ENCODE results near the gene SATB2.

DNA sequence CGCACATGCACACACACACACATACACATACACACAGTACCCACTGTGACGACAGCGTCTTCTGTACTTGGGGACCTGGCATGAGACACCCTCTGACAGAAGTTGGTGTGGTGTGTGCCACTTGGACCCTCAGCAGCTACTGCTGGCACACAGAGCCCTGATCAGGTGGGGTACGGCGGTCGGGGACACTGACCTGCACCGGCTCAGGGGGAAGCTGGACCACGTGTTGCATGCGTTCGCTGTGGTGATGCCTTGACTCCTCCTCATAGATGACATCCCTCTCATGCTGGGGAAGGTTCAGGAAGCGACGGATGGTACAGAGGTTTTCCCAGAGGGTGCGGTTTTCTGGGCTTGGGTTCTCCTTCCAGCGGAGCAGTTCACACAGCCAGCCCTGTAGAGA is 149.2 kb downstream of the SATB2 start:
- no peak for TF ChIP-seq ESRRG (CRISPR knock-in tag; IDR thresholded peaks at IDR 0.05)
- no peak for TF ChIP-seq ZFP3 (CRISPR knock-in tag; IDR thresholded peaks at IDR 0.05)
- TF ChIP-seq ARNTL (CRISPR knock-in tag; IDR thresholded peaks at IDR 0.05; ENCODE audit: borderline replicate concordance, low read depth) = no peak
- TF ChIP-seq ISL1 (CRISPR knock-in tag; IDR thresholded peaks at IDR 0.05) = no peak
- TF ChIP-seq, protein P1, sequence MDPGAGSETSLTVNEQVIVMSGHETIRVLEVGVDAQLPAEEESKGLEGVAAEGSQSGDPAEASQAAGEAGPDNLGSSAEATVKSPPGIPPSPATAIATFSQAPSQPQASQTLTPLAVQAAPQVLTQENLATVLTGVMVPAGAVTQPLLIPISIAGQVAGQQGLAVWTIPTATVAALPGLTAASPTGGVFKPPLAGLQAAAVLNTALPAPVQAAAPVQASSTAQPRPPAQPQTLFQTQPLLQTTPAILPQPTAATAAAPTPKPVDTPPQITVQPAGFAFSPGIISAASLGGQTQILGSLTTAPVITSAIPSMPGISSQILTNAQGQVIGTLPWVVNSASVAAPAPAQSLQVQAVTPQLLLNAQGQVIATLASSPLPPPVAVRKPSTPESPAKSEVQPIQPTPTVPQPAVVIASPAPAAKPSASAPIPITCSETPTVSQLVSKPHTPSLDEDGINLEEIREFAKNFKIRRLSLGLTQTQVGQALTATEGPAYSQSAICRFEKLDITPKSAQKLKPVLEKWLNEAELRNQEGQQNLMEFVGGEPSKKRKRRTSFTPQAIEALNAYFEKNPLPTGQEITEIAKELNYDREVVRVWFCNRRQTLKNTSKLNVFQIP (CRISPR knock-in tag; IDR thresholded peaks at IDR 0.05; ENCODE audit: borderline replicate concordance, low read depth) = no peak
- TF ChIP-seq ZFP30 (CRISPR knock-in tag; IDR thresholded peaks at IDR 0.05) = no peak
- TF ChIP-seq PPARA (CRISPR knock-in tag; IDR thresholded peaks at IDR 0.05; ENCODE audit: borderline replicate concordance) = no peak
- TF ChIP-seq CSDC2 (CRISPR knock-in tag; IDR thresholded peaks at IDR 0.05) = no peak
- TF ChIP-seq, protein P2, sequence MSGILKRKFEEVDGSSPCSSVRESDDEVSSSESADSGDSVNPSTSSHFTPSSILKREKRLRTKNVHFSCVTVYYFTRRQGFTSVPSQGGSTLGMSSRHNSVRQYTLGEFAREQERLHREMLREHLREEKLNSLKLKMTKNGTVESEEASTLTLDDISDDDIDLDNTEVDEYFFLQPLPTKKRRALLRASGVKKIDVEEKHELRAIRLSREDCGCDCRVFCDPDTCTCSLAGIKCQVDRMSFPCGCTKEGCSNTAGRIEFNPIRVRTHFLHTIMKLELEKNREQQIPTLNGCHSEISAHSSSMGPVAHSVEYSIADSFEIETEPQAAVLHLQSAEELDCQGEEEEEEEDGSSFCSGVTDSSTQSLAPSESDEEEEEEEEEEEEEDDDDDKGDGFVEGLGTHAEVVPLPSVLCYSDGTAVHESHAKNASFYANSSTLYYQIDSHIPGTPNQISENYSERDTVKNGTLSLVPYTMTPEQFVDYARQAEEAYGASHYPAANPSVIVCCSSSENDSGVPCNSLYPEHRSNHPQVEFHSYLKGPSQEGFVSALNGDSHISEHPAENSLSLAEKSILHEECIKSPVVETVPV (CRISPR knock-in tag; IDR thresholded peaks at IDR 0.05) = no peak
- TF ChIP-seq, protein P3, sequence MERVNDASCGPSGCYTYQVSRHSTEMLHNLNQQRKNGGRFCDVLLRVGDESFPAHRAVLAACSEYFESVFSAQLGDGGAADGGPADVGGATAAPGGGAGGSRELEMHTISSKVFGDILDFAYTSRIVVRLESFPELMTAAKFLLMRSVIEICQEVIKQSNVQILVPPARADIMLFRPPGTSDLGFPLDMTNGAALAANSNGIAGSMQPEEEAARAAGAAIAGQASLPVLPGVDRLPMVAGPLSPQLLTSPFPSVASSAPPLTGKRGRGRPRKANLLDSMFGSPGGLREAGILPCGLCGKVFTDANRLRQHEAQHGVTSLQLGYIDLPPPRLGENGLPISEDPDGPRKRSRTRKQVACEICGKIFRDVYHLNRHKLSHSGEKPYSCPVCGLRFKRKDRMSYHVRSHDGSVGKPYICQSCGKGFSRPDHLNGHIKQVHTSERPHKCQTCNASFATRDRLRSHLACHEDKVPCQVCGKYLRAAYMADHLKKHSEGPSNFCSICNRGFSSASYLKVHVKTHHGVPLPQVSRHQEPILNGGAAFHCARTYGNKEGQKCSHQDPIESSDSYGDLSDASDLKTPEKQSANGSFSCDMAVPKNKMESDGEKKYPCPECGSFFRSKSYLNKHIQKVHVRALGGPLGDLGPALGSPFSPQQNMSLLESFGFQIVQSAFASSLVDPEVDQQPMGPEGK (CRISPR knock-in tag; IDR thresholded peaks at IDR 0.05; ENCODE audit: borderline replicate concordance) = no peak
- no peak for TF ChIP-seq RARB (CRISPR knock-in tag; IDR thresholded peaks at IDR 0.05)
- TF ChIP-seq, protein P4, sequence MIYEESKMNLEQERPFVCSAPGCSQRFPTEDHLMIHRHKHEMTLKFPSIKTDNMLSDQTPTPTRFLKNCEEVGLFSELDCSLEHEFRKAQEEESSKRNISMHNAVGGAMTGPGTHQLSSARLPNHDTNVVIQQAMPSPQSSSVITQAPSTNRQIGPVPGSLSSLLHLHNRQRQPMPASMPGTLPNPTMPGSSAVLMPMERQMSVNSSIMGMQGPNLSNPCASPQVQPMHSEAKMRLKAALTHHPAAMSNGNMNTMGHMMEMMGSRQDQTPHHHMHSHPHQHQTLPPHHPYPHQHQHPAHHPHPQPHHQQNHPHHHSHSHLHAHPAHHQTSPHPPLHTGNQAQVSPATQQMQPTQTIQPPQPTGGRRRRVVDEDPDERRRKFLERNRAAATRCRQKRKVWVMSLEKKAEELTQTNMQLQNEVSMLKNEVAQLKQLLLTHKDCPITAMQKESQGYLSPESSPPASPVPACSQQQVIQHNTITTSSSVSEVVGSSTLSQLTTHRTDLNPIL (CRISPR knock-in tag; IDR thresholded peaks at IDR 0.05; ENCODE audit: low read depth) = no peak

Measured in SK-N-SH treated with all-trans-retinoic acid at 6 μM for 48 hours (cell line).